CD4-positive, CD25-positive, alpha-beta regulatory T cell (primary cell): ENCODE results near the gene DCBLD1. TPM values are rescaled to one million over a fixed set of nuclear protein-coding genes. Genes with fewer than 3 reads are reported as not detected.
A peak's percentile ranks its signal among the peaks of the same experiment; 100 is the strongest.

ENCODE experiments used
- ATAC-seq, 2 donors: fragments of 150-1000 bp; cut with Tn5 transposase; one replicate each; pipeline ENCODE4 v1.10.0; 2021; ENCODE audit warnings: low read depth in 2 of 2, moderate number of reproducible peaks in 2 of 2, moderate library complexity in 1 of 2
- DNase-seq, 3 donors: peaks; one replicate each; pipeline versions ENCODE4 v3.0.0 to v3.0.0-alpha.2; 2012 to 2022; ENCODE audit warnings: mixed read lengths in 1 of 3
- H3K27ac ChIP-seq: one replicate; pipeline ENCODE4 v1.7.0; 2013; ENCODE audit warnings: mild to moderate bottlenecking, low read length; ENCODE audit not compliant: insufficient read depth, poor library complexity, severe bottlenecking
- H3K27me3 ChIP-seq: one replicate; pipeline ENCODE4 v1.7.0; 2013; ENCODE audit warnings: low read length; ENCODE audit not compliant: control insufficient read depth, insufficient read depth
- H3K36me3 ChIP-seq: one replicate; pipeline ENCODE4 v1.7.0; 2013; ENCODE audit warnings: mild to moderate bottlenecking, low read length, moderate library complexity; ENCODE audit not compliant: control insufficient read depth, insufficient read depth
- H3K4me1 ChIP-seq: 2 replicates; pipeline ENCODE4 v1.7.0; 2013; ENCODE audit warnings: mild to moderate bottlenecking, low read length; ENCODE audit not compliant: insufficient read depth, control insufficient read depth, poor library complexity, severe bottlenecking
- H3K4me3 ChIP-seq: one replicate; pipeline ENCODE4 v1.7.0; 2013; ENCODE audit warnings: low read depth, mild to moderate bottlenecking, low read length, moderate library complexity
- H3K9me3 ChIP-seq, 2 experiments: 1 replicate in 1 of 2; 2 replicates in 1 of 2; pipeline ENCODE4 v1.7.0; 2013; ENCODE audit warnings: low read length in 2 of 2, mild to moderate bottlenecking in 1 of 2, moderate library complexity in 1 of 2; ENCODE audit not compliant: control insufficient read depth in 2 of 2
- H3K27ac Mint-ChIP-seq, 3 donors: one replicate each; pipeline ENCODE4 v1.8.0; 2020 to 2022; ENCODE audit warnings: mild to moderate bottlenecking in 3 of 3, mixed read lengths in 3 of 3, moderate library complexity in 2 of 3
- H3K27me3 Mint-ChIP-seq: one replicate; pipeline ENCODE4 v1.8.0; 2022; ENCODE audit warnings: mild to moderate bottlenecking, mixed read lengths
- H3K36me3 Mint-ChIP-seq: one replicate; pipeline ENCODE4 v1.8.0; 2020; ENCODE audit warnings: mixed read lengths
- H3K4me1 Mint-ChIP-seq, 4 donors: one replicate each; pipeline ENCODE4 v1.8.0; 2020 to 2022; ENCODE audit warnings: mixed read lengths in 4 of 4, mild to moderate bottlenecking in 1 of 4
- H3K4me3 Mint-ChIP-seq, 4 donors: one replicate each; pipeline ENCODE4 v1.8.0; 2020 to 2022; ENCODE audit warnings: mild to moderate bottlenecking in 4 of 4, mixed read lengths in 4 of 4, moderate library complexity in 3 of 4
- H3K9me3 Mint-ChIP-seq, 7 donors: one replicate each; pipeline ENCODE4 v1.8.0; 2020 to 2022; ENCODE audit warnings: mixed read lengths in 7 of 7, mild to moderate bottlenecking in 3 of 7, moderate library complexity in 2 of 7
- polyA plus RNA-seq, 4 donors: library from polyadenylated mRNA; unstranded; fragments of 300-500 nt; fragmentation: Illumina TruSeq; gene quantifications; one replicate each; pipeline ENCODE4 v1.2.3, GENCODE V29; 2021
- total RNA-seq: library from RNA; stranded (reverse); gene quantifications from one replicate; pipeline ENCODE4 v1.2.3, GENCODE V29; 2022

DCBLD1 gene
- total and polyA plus RNA-seq, 5 donors from 2014 or later, result 1.3 to 5.5 (median 3.1) TPM

- H3K36me3 ChIP-seq, result no peaks in the 10 kb centered on the region
- DNase-seq (no peak), ATAC-seq (no peak)
- H3K4me1 ChIP-seq, result peaks cover 24% of the 10 kb centered on the region
- H3K27me3 Mint-ChIP-seq, result peaks cover 60% of the 10 kb centered on the region
- H3K4me1 Mint-ChIP-seq, result peaks cover 0 to 20% (median 10%) of the 10 kb centered on the region in 4 donors
- H3K36me3 Mint-ChIP-seq, result no peaks in the 10 kb centered on the region
- H3K27me3 ChIP-seq, result peaks cover 35% of the 10 kb centered on the region
- H3K9me3 Mint-ChIP-seq, result peaks cover 0 to 1% (median 0%) of the 10 kb centered on the region in 7 donors
- H3K27ac Mint-ChIP-seq, result peak overlapping the region in 1 of 3 donors; percentile 55
- no peak overlapping the region for H3K4me3 ChIP-seq
- H3K9me3 ChIP-seq, result no peaks in the 10 kb centered on the region
- H3K27ac ChIP-seq, result no peak overlapping the region
- H3K4me3 Mint-ChIP-seq, result peak overlapping the region in 3 of 4 donors; percentile 87 to 95 (median 88)
Observed at GRCh38 chr6:117484052-117484646, 1.7 kb downstream of the DCBLD1 start.

GRCh38 chr6:117485433-117485832 lies 3.0 kb downstream of the DCBLD1 start:
- Histone ChIP-seq H3K27ac (no peak overlapping the region), H3K4me3 (no peak overlapping the region), H3K27me3 (peaks cover 27% of the 10 kb centered on the region), H3K9me3 (no peaks in the 10 kb centered on the region), H3K4me1 (peaks cover 24% of the 10 kb centered on the region), H3K36me3 (no peaks in the 10 kb centered on the region)
- ATAC-seq (no peak), DNase-seq (no peak)
- peak overlapping the region in 1 of 4 donors; percentile 52 for H3K4me3 Mint-ChIP-seq
- H3K9me3 Mint-ChIP-seq, result peaks cover 0 to 1% (median 0%) of the 10 kb centered on the region in 7 donors
- H3K36me3 Mint-ChIP-seq, result no peaks in the 10 kb centered on the region
- H3K4me1 Mint-ChIP-seq, result peaks cover 0 to 20% (median 10%) of the 10 kb centered on the region in 4 donors
- H3K27ac Mint-ChIP-seq, result no peak overlapping the region
- peaks cover 51% of the 10 kb centered on the region for H3K27me3 Mint-ChIP-seq

- Histone ChIP-seq H3K4me3 (no peak overlapping the region), H3K27ac (no peak overlapping the region), H3K27me3 (peaks cover 21% of the 10 kb centered on the region), H3K4me1 (peaks cover 10% of the 10 kb centered on the region), H3K9me3 (no peaks in the 10 kb centered on the region), H3K36me3 (no peaks in the 10 kb centered on the region)
- Mint-ChIP-seq H3K4me1 (peaks cover 0 to 9% (median 6%) of the 10 kb centered on the region in 4 donors), H3K27ac (peak overlapping the region in 1 of 3 donors; percentile 45), H3K27me3 (peaks cover 33% of the 10 kb centered on the region), H3K9me3 (peaks cover 0 to 1% (median 0%) of the 10 kb centered on the region in 7 donors), H3K4me3 (no peak overlapping the region), H3K36me3 (no peaks in the 10 kb centered on the region)
- DNase-seq, result no peak
- ATAC-seq, result no peak
Observed at GRCh38 chr6:117487821-117488220, 5.3 kb downstream of the DCBLD1 start.

GRCh38 chr6:117489003-117489402 lies 6.5 kb downstream of the DCBLD1 start:
- Mint-ChIP-seq H3K36me3 (no peaks in the 10 kb centered on the region), H3K27ac (no peak overlapping the region), H3K4me1 (no peaks in the 10 kb centered on the region), H3K9me3 (no peaks in the 10 kb centered on the region), H3K4me3 (no peak overlapping the region), H3K27me3 (peaks cover 26% of the 10 kb centered on the region)
- H3K4me1 ChIP-seq, result no peaks in the 10 kb centered on the region
- H3K27me3 ChIP-seq, result peaks cover 17% of the 10 kb centered on the region
- no peak overlapping the region for H3K27ac ChIP-seq
- H3K4me3 ChIP-seq, result no peak overlapping the region
- DNase-seq, result no peak
- H3K9me3 ChIP-seq, result no peaks in the 10 kb centered on the region
- ATAC-seq, result no peak
- H3K36me3 ChIP-seq, result no peaks in the 10 kb centered on the region

- no peak overlapping the region for H3K4me3 ChIP-seq
- no peaks in the 10 kb centered on the region for H3K36me3 ChIP-seq
- no peak for ATAC-seq
- no peak overlapping the region for H3K27ac Mint-ChIP-seq
- no peak overlapping the region for H3K4me3 Mint-ChIP-seq
- no peaks in the 10 kb centered on the region for H3K4me1 ChIP-seq
- no peak for DNase-seq
- no peak overlapping the region for H3K27ac ChIP-seq
- H3K27me3 ChIP-seq, result peaks cover 2% of the 10 kb centered on the region
- no peaks in the 10 kb centered on the region for H3K27me3 Mint-ChIP-seq
- H3K4me1 Mint-ChIP-seq, result peaks cover 0 to 4% (median 0%) of the 10 kb centered on the region in 4 donors
- H3K9me3 ChIP-seq, result no peaks in the 10 kb centered on the region
- H3K9me3 Mint-ChIP-seq, result no peaks in the 10 kb centered on the region
- H3K36me3 Mint-ChIP-seq, result no peaks in the 10 kb centered on the region
Observed at GRCh38 chr6:117491916-117492315, 9.4 kb downstream of the DCBLD1 start.

GRCh38 chr6:117493470-117493869 lies 11.0 kb downstream of the DCBLD1 start:
- Mint-ChIP-seq H3K27me3 (no peaks in the 10 kb centered on the region), H3K9me3 (no peaks in the 10 kb centered on the region), H3K36me3 (no peaks in the 10 kb centered on the region), H3K4me1 (peaks cover 0 to 4% (median 0%) of the 10 kb centered on the region in 4 donors), H3K4me3 (no peak overlapping the region), H3K27ac (no peak overlapping the region)
- Histone ChIP-seq H3K4me3 (no peak overlapping the region), H3K27me3 (peaks cover 5% of the 10 kb centered on the region), H3K27ac (no peak overlapping the region), H3K36me3 (no peaks in the 10 kb centered on the region), H3K4me1 (no peaks in the 10 kb centered on the region), H3K9me3 (no peaks in the 10 kb centered on the region)
- ATAC-seq (no peak), DNase-seq (no peak)

GRCh38 chr6:117494283-117494682 lies 11.8 kb downstream of the DCBLD1 start:
- H3K27me3 ChIP-seq, result peaks cover 5% of the 10 kb centered on the region
- Mint-ChIP-seq H3K4me3 (no peak overlapping the region), H3K27ac (no peak overlapping the region), H3K9me3 (no peaks in the 10 kb centered on the region), H3K4me1 (peaks cover 0 to 4% (median 0%) of the 10 kb centered on the region in 4 donors), H3K36me3 (no peaks in the 10 kb centered on the region), H3K27me3 (no peaks in the 10 kb centered on the region)
- no peak for DNase-seq
- ATAC-seq, result no peak
- no peaks in the 10 kb centered on the region for H3K36me3 ChIP-seq
- H3K4me1 ChIP-seq, result no peaks in the 10 kb centered on the region
- H3K9me3 ChIP-seq, result no peaks in the 10 kb centered on the region
- H3K27ac ChIP-seq, result no peak overlapping the region
- H3K4me3 ChIP-seq, result no peak overlapping the region

GRCh38 chr6:117494694-117495318 lies 12.3 kb downstream of the DCBLD1 start:
- Mint-ChIP-seq H3K27me3 (no peaks in the 10 kb centered on the region), H3K36me3 (no peaks in the 10 kb centered on the region), H3K4me1 (peaks cover 0 to 4% (median 0%) of the 10 kb centered on the region in 4 donors), H3K9me3 (no peaks in the 10 kb centered on the region), H3K4me3 (no peak overlapping the region), H3K27ac (no peak overlapping the region)
- Histone ChIP-seq H3K36me3 (no peaks in the 10 kb centered on the region), H3K27me3 (peaks cover 5% of the 10 kb centered on the region), H3K27ac (no peak overlapping the region), H3K9me3 (no peaks in the 10 kb centered on the region), H3K4me1 (no peaks in the 10 kb centered on the region), H3K4me3 (no peak overlapping the region)
- no peak for ATAC-seq
- DNase-seq, result no peak
